HG02840 (cell line): ENCODE data around the gene BBLN.
A peak's percentile ranks its signal among the peaks of the same experiment; 100 is the strongest.

ENCODE experiments used
- ATAC-seq: cut with Tn5 transposase; IDR thresholded peaks from one replicate; pipeline ENCODE4 v1.9.1; 2021; ENCODE audit warnings: mild to moderate bottlenecking, moderate library complexity, moderate number of reproducible peaks; ENCODE audit not compliant: unreplicated experiment, low FRiP score

Gene BBLN

GRCh38 chr9:128144239-128145181, 15.6 kb upstream of the BBLN start:
- ATAC-seq = no peak

DNA sequence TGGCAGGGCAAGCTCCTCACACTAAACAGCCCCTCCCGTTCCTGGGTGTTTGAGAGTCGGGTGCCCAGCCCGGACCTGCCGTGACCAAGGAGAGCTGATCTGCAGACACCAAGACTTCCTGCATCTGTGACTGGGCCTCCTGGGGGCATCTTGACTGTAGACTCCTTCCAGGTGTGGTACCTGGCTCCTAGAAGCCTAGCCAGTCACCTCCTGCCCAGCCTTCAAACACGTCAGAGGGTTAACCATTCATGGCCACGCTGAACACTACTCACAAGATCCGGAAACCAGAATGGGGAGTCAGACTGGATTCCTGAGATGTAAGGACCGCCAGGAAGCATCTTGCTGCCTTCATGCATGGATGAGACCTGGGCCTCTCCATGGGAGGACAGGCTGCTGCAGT, 14.5 kb upstream of the BBLN start:
- ATAC-seq = no peak

DNA sequence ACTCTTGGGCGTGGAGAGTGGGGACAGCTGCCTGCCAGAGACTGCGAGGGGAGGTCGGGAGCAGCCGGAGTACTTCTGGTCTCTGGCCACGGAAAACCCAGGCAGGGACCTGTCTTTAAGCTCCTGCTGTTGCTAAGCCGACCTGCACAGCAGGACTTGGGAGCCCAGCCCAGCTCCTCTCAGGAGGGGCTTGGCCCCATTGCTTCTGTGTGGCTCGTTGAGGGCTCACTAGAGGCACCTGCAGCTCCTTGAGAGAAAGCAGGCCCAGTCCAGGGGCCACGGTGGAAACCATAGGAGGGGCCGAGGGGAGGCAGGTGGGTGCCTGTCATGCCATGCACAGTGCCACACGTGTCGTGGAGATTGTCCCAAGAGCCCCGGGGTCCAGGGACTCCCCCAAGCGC, 14.1 kb upstream of the BBLN start:
- no peak for ATAC-seq

DNA sequence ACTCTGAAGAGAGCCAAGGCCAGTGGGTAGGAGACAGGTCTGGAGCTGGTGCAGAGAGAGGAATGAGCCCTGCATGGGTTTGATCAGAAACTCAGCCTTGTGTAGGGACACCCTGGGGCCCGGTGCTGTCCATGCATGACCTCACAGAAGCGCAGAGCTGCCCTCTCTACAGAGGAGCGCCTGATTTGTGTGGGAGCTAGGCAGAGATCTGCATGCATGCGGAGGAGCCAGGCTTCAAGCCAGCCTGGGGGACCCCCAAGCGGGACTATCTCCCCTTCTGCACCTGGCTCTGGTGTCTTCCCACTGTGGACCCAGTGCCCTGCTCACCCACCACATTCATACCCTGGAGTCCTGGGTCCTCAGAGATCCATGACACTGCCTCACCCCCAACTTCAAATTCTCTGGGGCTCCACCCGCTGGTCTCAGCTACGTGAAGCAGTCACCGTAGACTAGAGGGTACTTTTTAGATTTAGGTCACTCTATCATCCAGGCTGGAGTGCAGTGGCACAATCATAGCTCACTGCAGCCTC, 13.4 kb upstream of the BBLN start:
- ATAC-seq = no peak

DNA sequence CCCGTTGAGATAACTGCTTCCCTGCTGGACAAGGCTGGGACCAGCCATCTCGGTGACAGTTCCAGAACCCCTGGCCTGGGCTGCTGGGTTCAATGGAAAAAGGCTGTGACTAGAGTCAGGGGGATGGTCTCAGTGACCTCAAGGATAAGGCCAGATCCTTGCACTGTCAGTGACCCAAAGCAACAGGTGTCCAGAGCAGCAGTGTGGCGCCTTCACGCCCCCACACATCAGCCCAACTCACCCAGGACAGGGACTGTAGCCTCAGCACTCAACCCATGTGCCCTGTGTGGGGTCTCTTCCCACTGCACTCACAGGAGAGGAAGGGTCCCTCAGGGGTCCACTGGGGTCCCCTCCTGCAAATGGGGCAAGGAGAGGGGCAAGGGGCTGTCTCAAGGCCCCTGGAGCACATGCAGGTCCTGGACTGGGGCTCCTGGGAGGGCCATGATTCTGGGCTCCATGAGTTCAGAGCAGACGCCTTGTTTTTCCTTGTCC, 11.5 kb upstream of the BBLN start:
- no peak for ATAC-seq

DNA sequence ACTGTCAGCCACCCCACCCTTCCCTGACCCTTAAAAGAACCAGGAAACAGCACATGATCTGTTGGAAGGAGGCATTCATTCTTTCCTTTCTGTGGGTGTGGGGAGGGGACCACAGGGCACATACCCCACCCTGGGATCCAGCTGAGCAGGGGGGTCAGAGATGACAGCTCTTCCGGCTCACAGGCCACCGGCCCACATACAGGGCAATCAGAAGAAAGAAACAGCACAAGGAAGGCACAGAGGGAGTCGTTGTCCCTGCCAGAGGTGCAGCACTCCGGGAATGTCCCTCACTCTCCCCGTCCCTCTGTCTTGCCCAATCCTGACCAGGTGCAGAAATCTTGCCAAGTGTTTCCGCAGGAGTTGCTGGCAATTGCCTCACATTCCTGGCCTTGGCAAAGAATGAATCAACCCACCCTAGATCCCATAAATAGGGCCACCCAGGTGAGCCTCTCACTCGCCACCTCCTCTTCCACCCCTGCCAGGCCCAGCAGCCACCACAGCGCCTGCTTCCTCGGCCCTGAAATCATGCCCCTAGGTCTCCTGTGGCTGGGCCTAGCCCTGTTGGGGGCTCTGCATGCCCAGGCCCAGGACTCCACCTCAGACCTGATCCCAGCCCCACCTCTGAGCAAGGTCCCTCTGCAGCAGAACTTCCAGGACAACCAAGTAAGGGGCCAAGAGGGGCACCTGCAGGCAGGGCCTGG, 10.9 kb upstream of the BBLN start, which contains the start of gene LCN2:
Gene LCN2 (plus strand): TSS at position 453 of the 701 bp plus-strand sequence. CDS start 73 bp downstream, at position 526.
- no peak for ATAC-seq

DNA sequence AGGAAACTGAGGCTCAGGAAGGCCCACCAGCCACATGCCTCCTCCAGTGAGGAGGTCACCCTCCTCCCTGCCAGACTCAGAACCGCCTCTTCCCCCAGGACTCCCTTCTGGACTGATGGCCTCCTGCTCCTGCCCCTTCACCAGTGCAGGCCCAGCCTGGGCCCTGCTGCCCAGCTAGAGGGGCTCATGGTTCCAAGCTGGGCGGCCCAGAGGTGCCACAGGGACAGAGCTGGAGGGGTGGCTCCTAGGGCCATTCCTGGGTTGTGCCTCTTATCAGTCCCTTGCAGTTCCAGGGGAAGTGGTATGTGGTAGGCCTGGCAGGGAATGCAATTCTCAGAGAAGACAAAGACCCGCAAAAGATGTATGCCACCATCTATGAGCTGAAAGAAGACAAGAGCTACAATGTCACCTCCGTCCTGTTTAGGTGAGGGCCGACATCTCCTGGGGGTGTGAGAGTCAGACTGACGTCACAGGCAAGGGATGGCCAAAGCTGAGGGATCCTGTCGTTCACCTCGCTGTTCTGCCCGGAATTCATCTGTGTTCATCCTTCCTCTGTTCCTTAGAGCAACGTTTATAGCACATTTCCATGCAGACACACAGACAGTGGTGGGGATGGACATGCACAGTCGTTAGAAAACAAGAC, 10.0 kb upstream of the BBLN start:
- ATAC-seq = no peak

DNA sequence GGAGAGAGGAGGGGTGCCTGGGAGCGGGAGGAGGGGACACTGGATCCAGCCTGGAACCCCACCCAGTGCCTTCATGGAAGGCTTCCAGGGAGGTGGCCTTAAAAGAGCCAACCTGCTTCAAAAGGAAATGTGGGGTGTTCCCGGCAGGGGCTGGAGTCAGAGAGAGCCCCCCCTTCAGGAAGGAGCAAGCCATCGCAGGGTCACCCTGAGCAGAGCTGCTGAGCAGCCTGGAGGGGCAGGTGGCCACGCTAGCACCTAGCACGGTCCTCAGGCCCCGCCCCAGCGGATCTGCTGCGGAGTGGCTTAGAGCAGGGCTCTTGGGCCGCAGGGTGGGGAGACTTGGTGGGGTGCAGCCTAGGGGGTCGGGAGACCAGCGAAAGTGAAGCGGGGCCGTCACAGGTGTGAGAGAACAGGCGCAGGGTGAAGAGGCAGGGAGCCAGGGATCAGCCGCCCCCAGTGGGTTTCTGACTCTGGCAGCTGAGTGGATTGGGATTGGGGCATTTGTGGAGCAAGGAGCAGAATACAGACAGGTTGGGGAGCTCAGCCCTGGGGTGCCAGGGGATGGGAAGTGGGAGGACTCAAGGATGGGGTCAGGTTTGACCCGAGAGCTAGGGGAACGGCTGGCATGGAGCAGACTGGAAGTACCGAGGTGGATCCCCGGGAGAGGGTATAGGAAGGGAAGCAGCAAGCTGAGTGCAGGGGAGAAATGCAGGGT, 9.3 kb upstream of the BBLN start:
- ATAC-seq = no peak

- ATAC-seq = no peak
Observed at GRCh38 chr9:128151309-128152132, 8.5 kb upstream of the BBLN start.

- ATAC-seq = no peak
Observed at GRCh38 chr9:128152133-128153059, 7.7 kb upstream of the BBLN start.

DNA sequence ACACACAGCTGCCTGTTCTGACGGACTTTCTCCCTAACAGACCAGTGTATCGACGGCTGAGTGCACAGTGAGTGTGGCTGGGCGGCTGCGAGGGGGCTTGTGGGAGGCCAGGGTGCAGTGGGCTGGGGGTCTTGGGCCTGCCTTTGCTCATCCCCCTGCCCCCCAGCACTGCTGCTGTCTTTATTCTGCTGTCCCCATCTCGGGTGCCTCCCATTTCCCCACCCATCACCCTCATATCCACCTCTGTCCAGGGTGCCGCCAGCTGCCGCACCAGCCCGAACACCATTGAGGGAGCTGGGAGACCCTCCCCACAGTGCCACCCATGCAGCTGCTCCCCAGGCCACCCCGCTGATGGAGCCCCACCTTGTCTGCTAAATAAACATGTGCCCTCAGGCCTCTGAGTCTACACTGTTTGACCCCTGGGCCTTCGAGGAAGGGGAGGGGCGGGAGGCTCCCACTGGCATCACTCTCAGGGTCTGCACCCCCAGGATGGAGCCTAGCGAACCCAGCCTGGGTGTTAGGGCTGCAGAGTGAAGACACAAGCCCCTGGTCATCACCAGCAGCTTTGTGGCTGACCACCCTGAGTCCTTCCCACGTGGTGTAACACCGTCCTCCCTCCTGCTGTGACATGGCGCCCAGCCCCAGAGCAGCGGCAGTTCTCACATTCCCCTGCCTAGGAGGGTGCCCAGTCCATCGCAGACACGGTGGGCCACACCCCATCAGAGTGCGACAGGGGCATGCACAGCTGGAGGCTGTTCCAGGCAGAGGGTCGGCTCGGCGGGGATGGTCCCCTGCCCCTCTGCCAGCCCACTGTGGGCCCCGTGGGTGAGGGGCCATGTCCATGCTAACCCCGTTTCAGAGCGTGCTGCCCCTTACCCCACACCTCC, 6.8 kb upstream of the BBLN start:
- no peak for ATAC-seq

- ATAC-seq = no peak
Observed at GRCh38 chr9:128153947-128154695, 5.9 kb upstream of the BBLN start.

DNA sequence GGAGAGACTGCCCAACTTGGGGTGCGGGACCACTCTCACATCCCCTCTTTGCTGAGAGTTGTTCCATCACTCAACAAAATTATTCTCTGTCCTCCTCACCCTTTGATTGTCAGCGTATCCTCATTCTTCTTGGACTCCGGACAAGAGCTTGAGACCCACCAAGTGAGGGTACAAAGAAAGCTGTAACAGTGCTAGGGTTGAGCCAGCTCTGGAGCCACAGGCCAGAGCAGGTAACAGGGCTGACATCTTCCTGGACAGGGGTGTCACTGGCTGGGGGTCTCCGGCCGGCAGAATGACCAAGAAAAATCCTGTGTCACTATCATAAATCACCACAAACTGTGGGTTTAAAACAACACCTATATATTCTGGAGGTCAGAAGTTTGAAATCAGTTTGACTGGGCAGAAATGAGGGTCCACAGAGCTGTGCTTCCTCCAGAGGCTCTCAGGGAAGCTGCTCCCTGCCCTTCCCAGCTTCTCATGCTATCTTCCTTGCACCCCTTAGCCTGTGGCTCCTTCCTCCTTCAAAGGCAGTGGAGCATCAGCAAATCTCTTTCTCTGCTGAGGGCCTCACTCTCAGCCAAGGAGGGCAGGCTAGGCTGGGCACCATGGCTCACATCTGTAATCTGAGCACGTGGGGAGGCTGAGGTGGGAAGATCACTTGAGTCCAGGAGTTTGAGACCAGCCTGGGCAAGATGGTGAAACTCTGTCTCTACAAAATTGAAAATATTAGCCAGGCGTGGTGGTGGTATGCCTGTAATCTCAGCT, 4.1 kb upstream of the BBLN start:
- no peak for ATAC-seq

DNA sequence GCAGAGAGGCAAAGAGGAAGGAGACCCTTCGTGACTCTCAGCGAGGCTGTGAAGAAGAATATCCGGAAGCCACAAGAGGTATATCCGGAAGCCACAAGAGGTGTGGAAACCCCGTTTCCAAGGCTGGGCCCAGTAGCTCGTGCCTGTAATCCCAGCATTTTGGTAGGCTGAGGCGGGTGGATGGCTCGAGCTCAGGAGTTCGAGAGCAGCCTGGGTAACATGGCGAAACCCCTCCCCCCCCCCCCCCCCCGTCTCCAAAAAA, 612 bp upstream of the BBLN start:
- ATAC-seq = no peak

GRCh38 chr9:128160603-128160987, 530 bp downstream of the BBLN start:
- peak; percentile 10 for ATAC-seq
